OCI-LY1 (cell line): ENCODE results near the gene AMDHD1.

Experiments used
- H2AFZ ChIP-seq: fragments of 200-600 bp; sonication (generic), shearing (Covaris generic); 2 replicates; pipeline ENCODE4 v1.6.0; 2014; ENCODE audit warnings: antibody characterized with exemption, mild to moderate bottlenecking, low read length
- H3F3A ChIP-seq: fragments of 200-600 bp; sonication (generic), shearing (Covaris generic); 2 replicates; pipeline ENCODE4 v1.6.0; 2014; ENCODE audit warnings: mild to moderate bottlenecking, antibody characterized with exemption, low read length, moderate library complexity; ENCODE audit not compliant: insufficient read depth
- H3K27ac ChIP-seq: fragments of 200-600 bp; sonication (generic); 2 replicates; pipeline ENCODE4 v1.5.1; 2014; ENCODE audit warnings: low read length, mixed run types, mild to moderate bottlenecking, low read depth; ENCODE audit not compliant: poor library complexity, severe bottlenecking
- H3K27me3 ChIP-seq: fragments of 200-600 bp; sonication (generic); 2 replicates; pipeline ENCODE4 v1.6.0; 2014; ENCODE audit warnings: antibody characterized with exemption, mild to moderate bottlenecking, low read length, moderate library complexity; ENCODE audit not compliant: insufficient read depth
- H3K36me3 ChIP-seq: fragments of 200-600 bp; sonication (generic); 2 replicates; pipeline ENCODE4 v1.6.1; 2014; ENCODE audit warnings: mild to moderate bottlenecking, antibody characterized with exemption, low read length, moderate library complexity, mixed read lengths; ENCODE audit not compliant: insufficient read depth
- H3K4me1 ChIP-seq: fragments of 200-600 bp; sonication (generic); 2 replicates; pipeline ENCODE4 v1.5.1; 2014; ENCODE audit warnings: mild to moderate bottlenecking, low read length, moderate library complexity; ENCODE audit not compliant: insufficient read depth, severe bottlenecking
- H3K4me2 ChIP-seq: fragments of 200-600 bp; sonication (generic), shearing (Covaris generic); 2 replicates; pipeline ENCODE4 v1.6.1; 2014; ENCODE audit warnings: low read length
- H3K4me3 ChIP-seq: fragments of 200-600 bp; sonication (generic); 2 replicates; pipeline ENCODE4 v1.5.1; 2014; ENCODE audit warnings: low read length, low read depth, mild to moderate bottlenecking, mixed read lengths; ENCODE audit not compliant: poor library complexity, severe bottlenecking
- H3K79me2 ChIP-seq: fragments of 200-600 bp; shearing (Covaris generic); 2 replicates; pipeline ENCODE4 v1.6.1; 2016; ENCODE audit warnings: mixed run types, low read length, mixed read lengths; ENCODE audit not compliant: insufficient read depth
- H3K9ac ChIP-seq: fragments of 200-600 bp; sonication (generic), shearing (Covaris generic); 2 replicates; pipeline ENCODE4 v1.6.1; 2014; ENCODE audit warnings: mild to moderate bottlenecking, low read length, mixed read lengths
- H3K9me2 ChIP-seq: fragments of 200-600 bp; sonication (generic), shearing (Covaris generic); 2 replicates; pipeline ENCODE4 v1.6.1; 2014; ENCODE audit warnings: low read depth, mild to moderate bottlenecking, low read length, mixed read lengths
- H3K9me3 ChIP-seq: fragments of 200-600 bp; shearing (Covaris generic); 2 replicates; pipeline ENCODE4 v1.6.1; 2014; ENCODE audit warnings: low read length, mixed read lengths
- H4K20me1 ChIP-seq: fragments of 200-600 bp; sonication (generic), shearing (Covaris generic); 2 replicates; pipeline ENCODE4 v1.6.0; 2016; ENCODE audit warnings: mild to moderate bottlenecking, low read length; ENCODE audit not compliant: insufficient read depth
- EZH2 ChIP-seq: fragments of 200-600 bp; sonication (generic), shearing (Covaris generic); IDR thresholded peaks from 2 replicates; pipeline ENCODE4 v1.8.0; 2017; ENCODE audit warnings: borderline replicate concordance, mixed run types, mild to moderate bottlenecking, antibody characterized with exemption, low read length, moderate library complexity, mixed read lengths
- TF ChIP-seq, protein P1 (sequence below): fragments of 200-600 bp; sonication (generic), shearing (Covaris generic); IDR thresholded peaks from 2 replicates; pipeline ENCODE4 v1.5.1; 2017; ENCODE audit warnings: mild to moderate bottlenecking, antibody characterized with exemption, low read length, moderate library complexity, mixed read lengths

AMDHD1 gene

DNA sequence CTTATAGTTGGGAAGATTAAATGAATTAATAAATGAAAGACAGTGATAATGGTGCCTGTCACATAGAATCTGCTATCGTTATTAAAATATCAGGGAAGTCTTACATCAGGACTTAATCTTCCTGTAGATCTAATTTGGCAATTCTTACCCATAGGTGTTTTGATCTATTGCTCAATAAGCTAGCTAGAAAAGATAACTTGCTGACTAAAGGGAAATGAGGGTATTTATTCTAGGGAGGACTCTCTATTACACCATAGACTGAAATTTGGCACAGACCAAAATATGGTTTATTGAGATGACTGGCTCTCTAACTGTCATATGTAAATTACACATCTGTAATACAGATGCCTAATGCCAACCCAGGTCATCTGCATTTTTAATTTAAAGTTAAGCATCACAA lies 41.6 kb downstream of the AMDHD1 start:
- Histone ChIP-seq H3K79me2 (no peaks in the 10 kb centered on the region), H3K4me1 (no peaks in the 10 kb centered on the region), H3K27ac (no peak overlapping the region), H3K36me3 (no peaks in the 10 kb centered on the region), H3K4me2 (no peak overlapping the region), H3K9me2 (no peaks in the 10 kb centered on the region), H3K27me3 (no peaks in the 10 kb centered on the region), H4K20me1 (no peaks in the 10 kb centered on the region), H3K4me3 (no peak overlapping the region), H2AFZ (no peak overlapping the region), H3K9ac (no peak overlapping the region), H3K9me3 (no peaks in the 10 kb centered on the region), H3F3A (no peaks in the 10 kb centered on the region)
- TF ChIP-seq, protein P1, sequence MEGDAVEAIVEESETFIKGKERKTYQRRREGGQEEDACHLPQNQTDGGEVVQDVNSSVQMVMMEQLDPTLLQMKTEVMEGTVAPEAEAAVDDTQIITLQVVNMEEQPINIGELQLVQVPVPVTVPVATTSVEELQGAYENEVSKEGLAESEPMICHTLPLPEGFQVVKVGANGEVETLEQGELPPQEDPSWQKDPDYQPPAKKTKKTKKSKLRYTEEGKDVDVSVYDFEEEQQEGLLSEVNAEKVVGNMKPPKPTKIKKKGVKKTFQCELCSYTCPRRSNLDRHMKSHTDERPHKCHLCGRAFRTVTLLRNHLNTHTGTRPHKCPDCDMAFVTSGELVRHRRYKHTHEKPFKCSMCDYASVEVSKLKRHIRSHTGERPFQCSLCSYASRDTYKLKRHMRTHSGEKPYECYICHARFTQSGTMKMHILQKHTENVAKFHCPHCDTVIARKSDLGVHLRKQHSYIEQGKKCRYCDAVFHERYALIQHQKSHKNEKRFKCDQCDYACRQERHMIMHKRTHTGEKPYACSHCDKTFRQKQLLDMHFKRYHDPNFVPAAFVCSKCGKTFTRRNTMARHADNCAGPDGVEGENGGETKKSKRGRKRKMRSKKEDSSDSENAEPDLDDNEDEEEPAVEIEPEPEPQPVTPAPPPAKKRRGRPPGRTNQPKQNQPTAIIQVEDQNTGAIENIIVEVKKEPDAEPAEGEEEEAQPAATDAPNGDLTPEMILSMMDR = no peak
- no peak for TF ChIP-seq EZH2

DNA sequence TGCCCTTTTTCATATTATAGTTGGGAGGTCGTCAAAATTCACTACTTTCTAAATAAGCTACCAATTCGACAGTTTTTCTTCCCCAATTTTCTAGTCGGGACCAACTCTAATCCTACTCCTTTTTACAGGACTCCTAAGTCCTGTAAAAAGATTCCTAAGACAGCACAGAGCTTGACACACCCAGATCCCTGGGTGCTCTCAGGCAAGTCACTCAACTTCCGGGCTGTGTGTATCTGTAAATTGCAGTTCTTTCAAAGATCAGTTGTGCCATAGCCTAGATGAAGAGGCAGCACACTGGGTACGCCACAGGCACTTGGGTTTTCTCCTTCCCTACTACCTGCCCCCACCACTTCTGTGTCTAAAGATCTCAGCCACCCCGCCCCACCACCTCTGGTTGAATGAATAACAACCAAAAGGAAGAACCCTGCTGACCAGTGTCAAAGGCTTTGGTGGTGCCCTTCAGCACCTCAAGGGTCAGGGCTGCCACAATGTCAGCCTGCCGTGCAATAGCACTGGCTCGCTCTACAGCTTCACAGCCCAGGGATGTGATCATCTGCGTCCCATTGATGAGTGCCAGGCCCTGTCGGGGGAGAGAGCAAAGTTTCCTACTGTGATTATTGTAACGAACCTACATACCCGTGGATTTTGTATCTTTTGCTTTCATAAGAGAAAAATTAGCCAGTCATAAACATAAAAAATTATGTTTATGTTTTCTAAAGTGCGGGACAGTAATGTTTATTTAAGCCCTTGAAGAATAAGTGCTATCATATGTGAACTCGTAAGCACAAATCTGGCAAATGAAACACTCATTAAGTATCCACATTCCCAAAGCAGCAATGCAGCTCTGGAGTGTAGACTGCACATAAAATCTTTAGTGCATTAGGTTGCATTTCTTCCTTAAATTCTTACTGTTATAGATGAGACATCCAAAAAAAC lies 43.8 kb downstream of the AMDHD1 start:
- H3K4me1 ChIP-seq = no peaks in the 10 kb centered on the region
- no peaks in the 10 kb centered on the region for H3K9me3 ChIP-seq
- no peaks in the 10 kb centered on the region for H3K36me3 ChIP-seq
- no peak overlapping the region for H2AFZ ChIP-seq
- no peak overlapping the region for H3K4me3 ChIP-seq
- H3K9ac ChIP-seq = no peak overlapping the region
- no peak overlapping the region for H3K4me2 ChIP-seq
- no peaks in the 10 kb centered on the region for H3F3A ChIP-seq
- H3K79me2 ChIP-seq = no peaks in the 10 kb centered on the region
- no peaks in the 10 kb centered on the region for H3K9me2 ChIP-seq
- H4K20me1 ChIP-seq = no peaks in the 10 kb centered on the region
- H3K27me3 ChIP-seq = no peaks in the 10 kb centered on the region
- no peak overlapping the region for H3K27ac ChIP-seq
- TF ChIP-seq, protein P1 = no peak
- no peak for TF ChIP-seq EZH2

DNA sequence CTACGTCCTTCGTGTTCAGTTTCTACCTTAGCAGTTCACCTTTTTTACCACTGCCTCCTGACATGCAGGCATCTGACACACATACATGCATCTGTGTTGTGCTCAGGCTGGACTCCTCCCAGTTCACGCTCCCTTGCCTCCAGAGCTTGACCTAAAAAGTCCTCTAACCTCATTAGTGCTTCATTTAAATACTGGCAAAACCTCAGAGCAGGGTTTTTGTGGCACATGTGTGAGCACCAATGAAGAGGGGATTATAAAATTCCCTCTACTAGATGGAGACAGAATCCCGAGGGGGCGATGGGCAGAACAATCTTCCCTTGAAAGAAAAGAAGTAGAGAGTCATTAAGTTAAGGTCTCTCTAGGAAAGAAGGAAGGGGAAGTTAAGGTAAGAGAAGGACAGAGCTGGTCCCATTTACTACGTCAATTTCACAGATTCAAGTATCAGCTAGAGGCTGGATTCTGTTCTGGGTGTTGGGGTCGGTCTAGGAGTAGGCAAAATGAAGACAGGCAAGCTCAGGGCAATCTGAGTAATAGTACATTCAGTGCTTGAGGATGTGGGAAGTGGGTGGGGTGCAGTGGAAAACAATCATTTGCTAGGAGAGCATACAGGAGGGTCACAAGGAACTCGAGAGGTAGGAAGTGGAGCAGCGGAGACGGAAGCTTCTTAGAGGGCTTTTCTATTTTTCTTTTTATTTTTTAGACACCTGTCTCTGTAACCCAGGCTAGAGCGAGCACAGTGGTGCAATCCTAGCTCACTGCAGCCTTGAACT lies 45.6 kb downstream of the AMDHD1 start:
- Histone ChIP-seq H3F3A (no peaks in the 10 kb centered on the region), H3K36me3 (no peaks in the 10 kb centered on the region), H3K4me3 (no peak overlapping the region), H3K79me2 (no peaks in the 10 kb centered on the region), H3K27me3 (no peaks in the 10 kb centered on the region), H3K9ac (no peak overlapping the region), H2AFZ (no peak overlapping the region), H3K9me2 (no peaks in the 10 kb centered on the region), H3K9me3 (no peaks in the 10 kb centered on the region), H3K4me2 (no peak overlapping the region), H3K27ac (no peak overlapping the region), H4K20me1 (no peaks in the 10 kb centered on the region), H3K4me1 (no peaks in the 10 kb centered on the region)
- TF ChIP-seq, protein P1 = no peak
- no peak for TF ChIP-seq EZH2
